Measurements from ENCODE around the gene TNNT1.

Gene TNNT1

GRCh38 chr19:55103190-55103589 lies 45.8 kb downstream of the TNNT1 start (continued):
- TF ChIP-seq, protein P1, sequence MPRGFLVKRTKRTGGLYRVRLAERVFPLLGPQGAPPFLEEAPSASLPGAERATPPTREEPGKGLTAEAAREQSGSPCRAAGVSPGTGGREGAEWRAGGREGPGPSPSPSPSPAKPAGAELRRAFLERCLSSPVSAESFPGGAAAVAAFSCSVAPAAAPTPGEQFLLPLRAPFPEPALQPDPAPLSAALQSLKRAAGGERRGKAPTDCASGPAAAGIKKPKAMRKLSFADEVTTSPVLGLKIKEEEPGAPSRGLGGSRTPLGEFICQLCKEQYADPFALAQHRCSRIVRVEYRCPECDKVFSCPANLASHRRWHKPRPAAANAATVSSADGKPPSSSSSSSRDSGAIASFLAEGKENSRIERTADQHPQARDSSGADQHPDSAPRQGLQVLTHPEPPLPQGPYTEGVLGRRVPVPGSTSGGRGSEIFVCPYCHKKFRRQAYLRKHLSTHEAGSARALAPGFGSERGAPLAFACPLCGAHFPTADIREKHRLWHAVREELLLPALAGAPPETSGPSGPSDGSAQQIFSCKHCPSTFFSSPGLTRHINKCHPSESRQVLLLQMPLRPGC (tag by site-specific recombination; IDR thresholded peaks at IDR 0.05), result no peak

DNA sequence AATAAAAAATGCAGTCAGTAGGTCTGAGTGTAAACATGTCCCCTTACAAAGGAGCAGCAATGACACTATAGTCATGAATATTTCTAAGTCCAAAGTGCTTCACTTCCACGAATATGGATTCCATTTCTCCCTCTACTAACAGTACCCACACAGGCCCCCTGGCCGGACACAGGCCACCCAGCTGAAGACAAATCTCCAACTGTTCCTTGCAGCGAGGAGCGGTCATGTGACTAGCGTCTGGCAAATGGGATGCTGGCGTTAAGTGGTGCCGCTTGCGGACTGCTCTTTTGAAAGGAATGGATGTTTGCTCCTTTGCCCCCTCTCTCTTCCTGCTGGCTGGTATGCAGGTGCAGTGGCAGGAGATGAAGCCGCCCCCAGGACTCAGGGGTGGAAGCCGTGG lies 47.7 kb downstream of the TNNT1 start:
- Histone ChIP-seq H3K27ac (ENCODE audit: extremely low read depth, low read depth, low read length) (no peak overlapping the region), H3K4me3 (ENCODE audit: low read depth, low read length) (no peak overlapping the region), H3K4me1 (ENCODE audit: control insufficient read depth, insufficient read depth, low read length) (no peaks in the 10 kb centered on the region), H3K9me3 (ENCODE audit: control insufficient read depth, insufficient read depth, low read depth, low read length) (no peaks in the 10 kb centered on the region), H3K36me3 (ENCODE audit: control insufficient read depth in 2 of 2, insufficient read depth in 1 of 2, low read length in 2 of 2) (peaks cover 15 to 42% of the 10 kb centered on the region in 2 experiments; a peak in 2 of 3 replicates)
- POLR2A ChIA-PET, result no interaction called here
- no peak for TF ChIP-seq ZNF433 (tag by site-specific recombination; IDR thresholded peaks at IDR 0.05; ENCODE audit: low read depth)
- TF ChIP-seq ZNF169 (tag by site-specific recombination; IDR thresholded peaks at IDR 0.05), result no peak
- no peak for TF ChIP-seq ZNF561 (tag by site-specific recombination; IDR thresholded peaks at IDR 0.05; ENCODE audit: borderline replicate concordance)
- TF ChIP-seq HOXD13 (CRISPR knock-in tag; IDR thresholded peaks at IDR 0.05; ENCODE audit: borderline replicate concordance), result no peak
- TF ChIP-seq ZNF664 (tag by site-specific recombination; IDR thresholded peaks at IDR 0.05), result no peak
- TF ChIP-seq KLF16 (tag by site-specific recombination; IDR thresholded peaks at IDR 0.05), result no peak
- no peak for TF ChIP-seq ZNF248 (tag by site-specific recombination; IDR thresholded peaks at IDR 0.05)
- TF ChIP-seq ZNF24 (tag by site-specific recombination; IDR thresholded peaks at IDR 0.05), result no peak
- TF ChIP-seq ZNF792 (tag by site-specific recombination; IDR thresholded peaks at IDR 0.05), result no peak
- TF ChIP-seq ZNF501 (tag by site-specific recombination; IDR thresholded peaks at IDR 0.05), result no peak
- CTCF ChIA-PET, result interaction anchor here (0.6 to 5.7 kb wide), 4 partner anchors 12 to 719 kb away, joined by 3 to 35 read pairs (median 3); no protein-coding TSS in a partner anchor

- CTCF ChIA-PET, result interaction anchor here (0.5 to 5.7 kb wide), 5 partner anchors 10 to 214 kb away, joined by 3 to 35 read pairs (median 4); no protein-coding TSS in a partner anchor
- TF ChIP-seq PRDM10 (tag by site-specific recombination; IDR thresholded peaks at IDR 0.05) (0 out of 2 replicates have a peak, but pooled peaks have one; percentile 13), ZFP3 (tag by site-specific recombination; IDR thresholded peaks at IDR 0.05; ENCODE audit: low read depth) (no peak)
Measured at GRCh38 chr19:55099557-55100506, 49.2 kb downstream of the TNNT1 start.

More at GRCh38 chr19:55099557-55100506, 49.2 kb downstream of the TNNT1 start:
- H3K4me1 ChIP-seq (ENCODE audit: control insufficient read depth, insufficient read depth, low read length), result no peaks in the 10 kb centered on the region
- no peak overlapping the region for H3K27ac ChIP-seq (ENCODE audit: extremely low read depth, low read depth, low read length)
- peaks cover 17 to 46% of the 10 kb centered on the region in 2 experiments; a peak in 2 of 3 replicates for H3K36me3 ChIP-seq (ENCODE audit: control insufficient read depth in 2 of 2, insufficient read depth in 1 of 2, low read length in 2 of 2)
- H3K4me3 ChIP-seq (ENCODE audit: low read depth, low read length), result no peak overlapping the region
- POLR2A ChIA-PET, result no interaction called here
- H3K9me3 ChIP-seq (ENCODE audit: control insufficient read depth, insufficient read depth, low read depth, low read length), result no peaks in the 10 kb centered on the region
